ENCODE data around the gene STXBP6.

STXBP6 gene

GRCh38 chr14:24885410-24885913 lies 164.5 kb downstream of the STXBP6 start:
- Histone ChIP-seq H3K4me1 (ENCODE audit: control insufficient read depth, insufficient read depth, low read length) (no peaks in the 10 kb centered on the region), H3K36me3 (ENCODE audit: control insufficient read depth in 2 of 2, insufficient read depth in 1 of 2, low read length in 2 of 2) (no peaks in the 10 kb centered on the region), H3K4me3 (ENCODE audit: low read depth, low read length) (no peak overlapping the region), H3K27ac (ENCODE audit: extremely low read depth, low read depth, low read length) (no peak overlapping the region), H3K9me3 (ENCODE audit: control insufficient read depth, insufficient read depth, low read depth, low read length) (no peaks in the 10 kb centered on the region)
- ChIA-PET CTCF (no interaction called here), POLR2A (no interaction called here)
- no peak for TF ChIP-seq SP2 (tag by site-specific recombination; IDR thresholded peaks at IDR 0.05)
- no peak for TF ChIP-seq GFI1B (tag by site-specific recombination; IDR thresholded peaks at IDR 0.05)
- no peak for TF ChIP-seq ZNF26 (tag by site-specific recombination; IDR thresholded peaks at IDR 0.05)
- no peak for TF ChIP-seq FEZF1 (tag by site-specific recombination; IDR thresholded peaks at IDR 0.05)
- no peak for TF ChIP-seq ZNF404 (tag by site-specific recombination; IDR thresholded peaks at IDR 0.05)
- TF ChIP-seq ZNF133 (tag by site-specific recombination; IDR thresholded peaks at IDR 0.05): no peak
- TF ChIP-seq EGR2 (tag by site-specific recombination; IDR thresholded peaks at IDR 0.05; ENCODE audit: low read depth): no peak
- TF ChIP-seq, protein P1, sequence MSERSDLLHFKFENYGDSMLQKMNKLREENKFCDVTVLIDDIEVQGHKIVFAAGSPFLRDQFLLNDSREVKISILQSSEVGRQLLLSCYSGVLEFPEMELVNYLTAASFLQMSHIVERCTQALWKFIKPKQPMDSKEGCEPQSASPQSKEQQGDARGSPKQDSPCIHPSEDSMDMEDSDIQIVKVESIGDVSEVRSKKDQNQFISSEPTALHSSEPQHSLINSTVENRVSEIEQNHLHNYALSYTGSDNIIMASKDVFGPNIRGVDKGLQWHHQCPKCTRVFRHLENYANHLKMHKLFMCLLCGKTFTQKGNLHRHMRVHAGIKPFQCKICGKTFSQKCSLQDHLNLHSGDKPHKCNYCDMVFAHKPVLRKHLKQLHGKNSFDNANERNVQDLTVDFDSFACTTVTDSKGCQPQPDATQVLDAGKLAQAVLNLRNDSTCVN (tag by site-specific recombination; optimal IDR thresholded peaks at IDR 0.05): no peak
- TF ChIP-seq ZNF510 (tag by site-specific recombination; IDR thresholded peaks at IDR 0.05; ENCODE audit: insufficient replicate concordance): no peak
- no peak for TF ChIP-seq GLIS1 (tag by site-specific recombination; IDR thresholded peaks at IDR 0.05)
- no peak for TF ChIP-seq ZNF664 (tag by site-specific recombination; IDR thresholded peaks at IDR 0.05)
- no peak for TF ChIP-seq ZNF624 (tag by site-specific recombination; IDR thresholded peaks at IDR 0.05)
- TF ChIP-seq OVOL3 (tag by site-specific recombination; IDR thresholded peaks at IDR 0.05): no peak
- no peak for TF ChIP-seq PRDM10 (tag by site-specific recombination; IDR thresholded peaks at IDR 0.05)
- TF ChIP-seq ZNF596 (tag by site-specific recombination; IDR thresholded peaks at IDR 0.05): no peak

GRCh38 chr14:24883576-24883975 lies 166.4 kb downstream of the STXBP6 start:
- Histone ChIP-seq H3K4me1 (ENCODE audit: control insufficient read depth, insufficient read depth, low read length) (no peaks in the 10 kb centered on the region), H3K27ac (ENCODE audit: extremely low read depth, low read depth, low read length) (no peak overlapping the region), H3K36me3 (ENCODE audit: control insufficient read depth in 2 of 2, insufficient read depth in 1 of 2, low read length in 2 of 2) (no peaks in the 10 kb centered on the region), H3K9me3 (ENCODE audit: control insufficient read depth, insufficient read depth, low read depth, low read length) (no peaks in the 10 kb centered on the region), H3K4me3 (ENCODE audit: low read depth, low read length) (no peak overlapping the region)
- POLR2A ChIA-PET: no interaction called here
- CTCF ChIA-PET: no interaction called here
- no peak for TF ChIP-seq ZNF626 (tag by site-specific recombination; IDR thresholded peaks at IDR 0.05)
- no peak for TF ChIP-seq PBX3 (CRISPR knock-in tag; IDR thresholded peaks at IDR 0.05)
- no peak for TF ChIP-seq ZNF10 (tag by site-specific recombination; IDR thresholded peaks at IDR 0.05)
- no peak for TF ChIP-seq ZNF23 (tag by site-specific recombination; IDR thresholded peaks at IDR 0.05; ENCODE audit: borderline replicate concordance)
- TF ChIP-seq ZBTB7A (tag by site-specific recombination; IDR thresholded peaks at IDR 0.05; ENCODE audit: low read depth): no peak
- TF ChIP-seq ZNF561 (tag by site-specific recombination; IDR thresholded peaks at IDR 0.05; ENCODE audit: borderline replicate concordance): no peak
- TF ChIP-seq, protein P2, sequence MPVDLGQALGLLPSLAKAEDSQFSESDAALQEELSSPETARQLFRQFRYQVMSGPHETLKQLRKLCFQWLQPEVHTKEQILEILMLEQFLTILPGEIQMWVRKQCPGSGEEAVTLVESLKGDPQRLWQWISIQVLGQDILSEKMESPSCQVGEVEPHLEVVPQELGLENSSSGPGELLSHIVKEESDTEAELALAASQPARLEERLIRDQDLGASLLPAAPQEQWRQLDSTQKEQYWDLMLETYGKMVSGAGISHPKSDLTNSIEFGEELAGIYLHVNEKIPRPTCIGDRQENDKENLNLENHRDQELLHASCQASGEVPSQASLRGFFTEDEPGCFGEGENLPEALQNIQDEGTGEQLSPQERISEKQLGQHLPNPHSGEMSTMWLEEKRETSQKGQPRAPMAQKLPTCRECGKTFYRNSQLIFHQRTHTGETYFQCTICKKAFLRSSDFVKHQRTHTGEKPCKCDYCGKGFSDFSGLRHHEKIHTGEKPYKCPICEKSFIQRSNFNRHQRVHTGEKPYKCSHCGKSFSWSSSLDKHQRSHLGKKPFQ (tag by site-specific recombination; IDR thresholded peaks at IDR 0.05): no peak

Measured in HEK293 (cell line).